ENCODE measurements around the gene ZNF615. TPM values are rescaled to one million over a fixed set of nuclear protein-coding genes. Genes with fewer than 3 reads are reported as not detected.

ZNF615 gene
- total RNA-seq, 2 donors from 2014 or later = 29.4 to 35.8 TPM

- DNase-seq (ENCODE audit: low spot score) = no peak
- WGBS = 95% methylated on average over 7 of the region's 7 CpGs
- peaks cover 27 to 50% of the 10 kb centered on the region in 2 donors for H3K36me3 ChIP-seq
- H3K4me3 ChIP-seq = no peak overlapping the region
- intact Hi-C loops (cut with DNase I) = no loop called here
- peaks cover 7% of the 10 kb centered on the region for H3K9me3 ChIP-seq
- H3K27ac ChIP-seq = no peak overlapping the region
- no peak for TF ChIP-seq CTCF (IDR thresholded peaks at IDR 0.05)
- no peak for TF ChIP-seq POLR2AphosphoS5 (IDR thresholded peaks at IDR 0.05)
- TF ChIP-seq POLR2A (IDR thresholded peaks at IDR 0.05) = no peak
- no peaks in the 10 kb centered on the region for H3K27me3 ChIP-seq (replicated peaks; ENCODE audit: insufficient read depth)
- H3K4me1 ChIP-seq (replicated peaks) = no peaks in the 10 kb centered on the region
These were observed 63.0 kb downstream of the ZNF615 start for GRCh38 chr19:51944798-51945552.

Other genes starting within 250 kb of the ZNF615 start
- gene FPR2, start 247.0 kb downstream of the ZNF615 start, total RNA-seq = under 1 TPM in 1 of 2 donors, not detected in 1; 0.97 TPM
- gene FPR3, start 213.1 kb downstream of the ZNF615 start, total RNA-seq = 1 to 10 TPM; 1.0 to 4.8 TPM
- 10 to 100 TPM; 23.8 to 78.2 TPM for gene ZNF577, start 120.3 kb downstream of the ZNF615 start, total RNA-seq
- 10 to 100 TPM; 26.5 to 33.5 TPM for gene ZNF649, start 103.2 kb downstream of the ZNF615 start, total RNA-seq
- gene ZNF613, start 80.7 kb downstream of the ZNF615 start, total RNA-seq = 10 to 100 TPM; 15.4 to 17.0 TPM
- 10 to 100 TPM; 31.3 to 34.6 TPM for gene ZNF350, start 21.4 kb downstream of the ZNF615 start, total RNA-seq
- 10 to 100 TPM; 12.7 to 15.4 TPM for gene ZNF614, start 20.2 kb upstream of the ZNF615 start, total RNA-seq
- 10 to 100 TPM in 1 of 2 donors, 1 to 10 TPM in 1; 9.3 to 38.6 TPM for gene ZNF432, start 40.6 kb upstream of the ZNF615 start, total RNA-seq
- gene ZNF841, start 87.6 kb upstream of the ZNF615 start, total RNA-seq = 10 to 100 TPM; 24.6 to 34.3 TPM
- 10 to 100 TPM in 1 of 2 donors, 1 to 10 TPM in 1; 9.1 to 13.7 TPM for gene ZNF616, start 131.7 kb upstream of the ZNF615 start, total RNA-seq
- gene ZNF836, start 163.4 kb upstream of the ZNF615 start, total RNA-seq = 10 to 100 TPM; 14.1 to 19.9 TPM
- 100 to 1,000 TPM; 265 to 358 TPM for gene PPP2R1A, start 181.8 kb upstream of the ZNF615 start, total RNA-seq